Stimulated activated CD4-positive, alpha-beta T cell treated with anti-CD3 and anti-CD28 coated beads, Interleukin-2, amount 100 ng/mL, for 4 hours (primary cell): ENCODE results near the gene MKI67.
"Not testable (repeated sequence)": the region's sequence is repeated elsewhere in the genome, so short reads cannot be mapped to it uniquely, and the experiment has no call there.

Experiments
- DNase-seq: peaks from one replicate; pipeline ENCODE4 v3.0.0-alpha.2; 2020; ENCODE audit warnings: low read depth

The MKI67 gene, protein sequence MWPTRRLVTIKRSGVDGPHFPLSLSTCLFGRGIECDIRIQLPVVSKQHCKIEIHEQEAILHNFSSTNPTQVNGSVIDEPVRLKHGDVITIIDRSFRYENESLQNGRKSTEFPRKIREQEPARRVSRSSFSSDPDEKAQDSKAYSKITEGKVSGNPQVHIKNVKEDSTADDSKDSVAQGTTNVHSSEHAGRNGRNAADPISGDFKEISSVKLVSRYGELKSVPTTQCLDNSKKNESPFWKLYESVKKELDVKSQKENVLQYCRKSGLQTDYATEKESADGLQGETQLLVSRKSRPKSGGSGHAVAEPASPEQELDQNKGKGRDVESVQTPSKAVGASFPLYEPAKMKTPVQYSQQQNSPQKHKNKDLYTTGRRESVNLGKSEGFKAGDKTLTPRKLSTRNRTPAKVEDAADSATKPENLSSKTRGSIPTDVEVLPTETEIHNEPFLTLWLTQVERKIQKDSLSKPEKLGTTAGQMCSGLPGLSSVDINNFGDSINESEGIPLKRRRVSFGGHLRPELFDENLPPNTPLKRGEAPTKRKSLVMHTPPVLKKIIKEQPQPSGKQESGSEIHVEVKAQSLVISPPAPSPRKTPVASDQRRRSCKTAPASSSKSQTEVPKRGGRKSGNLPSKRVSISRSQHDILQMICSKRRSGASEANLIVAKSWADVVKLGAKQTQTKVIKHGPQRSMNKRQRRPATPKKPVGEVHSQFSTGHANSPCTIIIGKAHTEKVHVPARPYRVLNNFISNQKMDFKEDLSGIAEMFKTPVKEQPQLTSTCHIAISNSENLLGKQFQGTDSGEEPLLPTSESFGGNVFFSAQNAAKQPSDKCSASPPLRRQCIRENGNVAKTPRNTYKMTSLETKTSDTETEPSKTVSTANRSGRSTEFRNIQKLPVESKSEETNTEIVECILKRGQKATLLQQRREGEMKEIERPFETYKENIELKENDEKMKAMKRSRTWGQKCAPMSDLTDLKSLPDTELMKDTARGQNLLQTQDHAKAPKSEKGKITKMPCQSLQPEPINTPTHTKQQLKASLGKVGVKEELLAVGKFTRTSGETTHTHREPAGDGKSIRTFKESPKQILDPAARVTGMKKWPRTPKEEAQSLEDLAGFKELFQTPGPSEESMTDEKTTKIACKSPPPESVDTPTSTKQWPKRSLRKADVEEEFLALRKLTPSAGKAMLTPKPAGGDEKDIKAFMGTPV (N-terminal part only)

DNA sequence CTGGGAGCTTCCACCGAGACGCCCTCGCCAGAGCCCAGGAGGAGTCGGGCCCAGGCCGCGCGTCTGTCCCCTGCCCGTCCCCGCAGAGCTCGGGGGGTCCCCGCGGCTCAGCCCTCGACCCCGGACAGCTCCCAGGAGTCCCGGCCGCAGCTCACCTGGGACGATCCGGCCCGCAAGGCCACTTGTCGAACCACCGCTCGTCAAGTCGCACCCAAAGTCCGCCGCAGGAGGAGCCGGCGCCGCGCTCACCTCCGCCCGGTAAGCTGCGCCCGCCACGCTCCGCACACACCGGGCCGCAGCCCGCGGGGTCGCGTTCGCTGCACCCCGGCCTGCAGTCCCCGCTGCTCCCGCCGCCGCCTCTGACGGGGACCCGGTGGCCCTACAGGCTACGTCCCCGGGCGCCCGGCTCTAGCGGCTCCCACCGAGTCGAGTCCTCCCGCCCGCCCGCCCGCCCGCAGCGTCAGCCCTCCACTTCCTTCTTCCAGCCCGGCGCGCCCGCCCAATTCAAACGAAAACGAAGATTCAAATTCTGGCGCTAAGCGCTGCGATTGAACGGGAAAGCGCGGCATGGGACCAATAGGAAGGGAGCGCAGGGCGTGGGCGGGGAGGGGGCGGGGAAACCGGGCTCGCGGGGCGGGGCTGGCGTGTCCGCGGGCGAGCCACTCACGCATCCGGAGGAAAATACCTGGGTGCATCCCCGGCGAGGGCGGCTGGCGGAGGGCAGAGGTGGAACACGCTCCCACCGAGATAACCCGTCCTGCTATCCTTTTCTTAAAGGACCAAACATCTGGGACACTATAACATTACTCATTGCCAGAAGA lies at the start of gene MKI67:
MKI67 (minus strand) TSS at position 480 of the 821 bp plus-strand sequence. CDS start 756 bp downstream, outside the sequence.
- DNase-seq = peak; percentile 84

- DNase-seq = no peak
Observed at GRCh38 chr10:128174581-128175559, 48.6 kb upstream of the MKI67 start.

DNA sequence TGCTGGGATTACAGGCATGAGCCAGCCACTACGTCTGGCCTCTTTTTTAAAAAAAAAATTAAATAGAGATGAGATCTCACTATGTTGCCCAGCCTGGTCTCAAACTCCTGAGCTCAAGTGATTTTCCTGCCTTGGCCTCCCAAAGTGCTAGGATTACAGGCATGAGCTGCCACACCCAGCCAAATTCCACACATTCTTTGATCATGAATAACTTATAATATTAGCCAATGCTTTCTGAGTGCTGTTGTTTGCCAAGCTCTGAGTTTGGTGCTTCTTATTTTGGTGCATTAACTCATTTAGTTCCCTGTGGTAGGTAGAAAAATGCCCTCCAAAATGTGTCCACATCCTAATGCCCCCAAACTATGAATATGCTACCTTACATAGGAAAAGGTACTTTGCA lies 47.2 kb upstream of the MKI67 start:
- no peak for DNase-seq

DNA sequence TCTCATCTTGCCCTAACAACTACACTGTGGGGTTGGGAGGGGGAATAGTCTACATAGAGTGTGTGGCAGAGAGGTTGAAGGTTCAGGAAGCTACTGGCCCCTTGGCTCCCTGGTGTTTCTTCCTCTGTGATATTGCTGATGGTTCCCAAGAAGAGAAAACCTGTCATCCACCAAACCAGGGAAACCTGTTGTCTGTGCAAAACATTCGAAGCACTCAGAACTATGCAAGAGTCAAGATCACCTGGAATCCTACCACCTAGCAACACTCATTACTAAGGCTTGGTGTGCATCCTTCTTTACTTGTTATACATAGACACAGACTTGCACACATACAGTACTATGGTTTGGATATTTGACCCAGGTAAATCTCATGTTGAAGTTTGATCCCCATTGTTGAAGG lies 46.5 kb upstream of the MKI67 start:
- DNase-seq = no peak

GRCh38 chr10:128169811-128170379 lies 43.7 kb upstream of the MKI67 start:
- no peak for DNase-seq

DNA sequence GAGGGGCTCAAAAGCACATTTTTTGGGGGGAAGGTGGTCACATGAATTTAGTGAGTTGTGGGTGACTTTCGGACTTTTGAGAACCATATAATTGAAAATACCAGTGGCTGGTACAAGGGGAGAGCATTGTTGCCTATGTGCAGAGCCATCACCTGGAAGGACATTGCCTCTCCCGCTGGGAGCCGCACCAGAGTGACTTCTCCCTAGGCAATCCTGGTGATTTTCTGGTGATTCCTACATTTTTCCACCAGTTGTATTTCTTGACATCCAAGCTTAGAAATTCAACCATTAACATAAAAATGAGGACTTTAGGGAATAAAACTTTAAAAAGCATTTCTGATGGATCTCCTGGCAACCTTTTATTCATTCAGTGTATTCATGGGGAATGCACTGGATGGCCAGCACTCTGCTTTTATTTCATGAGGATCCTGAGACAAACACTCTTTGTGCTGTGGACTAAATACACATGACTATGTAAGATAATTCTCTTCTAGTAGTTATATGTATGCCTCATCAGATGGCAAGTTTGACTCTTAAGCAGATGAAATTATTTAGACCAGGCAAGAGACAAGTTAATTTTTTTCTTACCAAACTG lies 41.8 kb upstream of the MKI67 start:
- DNase-seq = no peak

GRCh38 chr10:128167123-128167522 lies 40.9 kb upstream of the MKI67 start:
- not testable (repeated sequence) for DNase-seq

DNA sequence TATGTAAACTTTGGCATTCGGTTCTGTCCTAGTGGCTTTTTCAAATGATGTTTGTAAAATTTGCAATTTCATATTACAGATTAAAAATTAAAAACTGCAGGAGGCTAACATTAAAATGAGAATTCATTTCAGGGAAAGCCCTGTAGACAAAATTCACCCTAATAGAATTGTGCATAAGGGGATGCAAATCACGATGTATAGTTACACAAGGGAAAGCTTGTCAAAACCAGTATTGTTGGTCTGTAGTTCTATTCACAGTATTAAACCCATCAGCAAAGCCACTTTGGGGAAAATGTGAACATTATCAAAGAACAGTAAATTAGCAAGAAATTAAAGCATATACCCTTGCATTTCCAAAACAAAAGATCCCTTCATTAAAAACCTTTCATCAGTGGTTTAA lies 39.9 kb upstream of the MKI67 start:
- DNase-seq = no peak

DNA sequence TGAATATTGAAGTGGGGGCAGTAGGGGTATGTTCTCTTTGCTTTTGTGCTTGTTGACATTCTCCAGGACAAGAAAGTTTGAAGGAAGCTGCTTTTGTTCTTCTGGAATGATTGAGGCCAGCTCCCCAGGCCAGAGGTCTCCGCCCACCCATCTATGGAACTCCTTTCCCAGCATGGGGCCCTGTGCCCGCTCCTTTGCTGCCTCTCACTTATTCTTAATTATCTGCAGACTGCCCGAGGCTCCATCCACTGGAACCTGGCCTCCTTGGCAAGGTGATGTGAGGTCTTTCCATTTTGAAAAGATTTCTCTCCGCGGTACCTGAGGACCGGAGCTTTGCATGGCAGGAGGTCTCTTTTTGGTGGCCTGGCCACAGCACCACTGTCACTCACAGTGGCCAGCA lies 39.3 kb upstream of the MKI67 start:
- no peak for DNase-seq

DNA sequence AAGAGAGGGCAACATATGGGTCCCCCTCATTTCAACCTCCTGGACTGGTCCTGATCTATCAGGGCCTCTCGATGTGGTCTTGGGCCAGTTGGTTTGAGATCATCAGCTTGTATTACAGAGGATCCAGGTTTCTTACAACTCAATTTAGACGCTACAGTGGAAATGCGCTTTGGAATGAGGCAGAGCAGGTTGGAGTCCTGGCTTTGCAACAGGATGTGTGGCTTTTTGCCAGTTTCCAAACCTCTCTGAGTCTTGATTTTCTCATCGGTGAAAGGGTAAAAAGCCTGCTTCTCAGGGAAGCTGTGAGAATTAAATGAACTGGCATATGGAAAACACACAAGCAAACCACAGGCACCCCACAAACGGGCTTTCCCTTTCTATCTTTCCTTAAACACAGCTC lies 37.5 kb upstream of the MKI67 start:
- DNase-seq = no peak

- DNase-seq = no peak
Observed at GRCh38 chr10:128161031-128161430, 34.8 kb upstream of the MKI67 start.

DNA sequence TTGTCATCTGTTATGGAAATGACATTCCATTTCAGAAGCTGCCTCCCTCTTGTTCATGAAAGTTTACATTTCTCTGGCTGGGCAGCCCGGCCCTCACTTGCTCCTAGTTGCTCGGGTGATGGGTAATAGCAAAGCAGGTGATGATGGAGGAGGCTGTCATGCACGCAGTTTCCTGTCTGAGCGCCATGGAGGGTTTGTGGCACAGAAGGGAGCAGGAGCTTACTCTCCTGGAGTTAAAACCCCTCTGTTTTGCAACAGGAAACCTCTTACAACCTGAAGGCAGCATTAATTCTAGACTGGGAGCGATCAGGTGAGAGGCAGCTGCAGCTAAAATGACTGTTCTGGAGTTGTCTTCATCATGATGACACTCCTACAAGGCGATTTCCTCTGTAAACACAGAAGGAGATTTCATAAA lies 34.1 kb upstream of the MKI67 start:
- DNase-seq = no peak

DNA sequence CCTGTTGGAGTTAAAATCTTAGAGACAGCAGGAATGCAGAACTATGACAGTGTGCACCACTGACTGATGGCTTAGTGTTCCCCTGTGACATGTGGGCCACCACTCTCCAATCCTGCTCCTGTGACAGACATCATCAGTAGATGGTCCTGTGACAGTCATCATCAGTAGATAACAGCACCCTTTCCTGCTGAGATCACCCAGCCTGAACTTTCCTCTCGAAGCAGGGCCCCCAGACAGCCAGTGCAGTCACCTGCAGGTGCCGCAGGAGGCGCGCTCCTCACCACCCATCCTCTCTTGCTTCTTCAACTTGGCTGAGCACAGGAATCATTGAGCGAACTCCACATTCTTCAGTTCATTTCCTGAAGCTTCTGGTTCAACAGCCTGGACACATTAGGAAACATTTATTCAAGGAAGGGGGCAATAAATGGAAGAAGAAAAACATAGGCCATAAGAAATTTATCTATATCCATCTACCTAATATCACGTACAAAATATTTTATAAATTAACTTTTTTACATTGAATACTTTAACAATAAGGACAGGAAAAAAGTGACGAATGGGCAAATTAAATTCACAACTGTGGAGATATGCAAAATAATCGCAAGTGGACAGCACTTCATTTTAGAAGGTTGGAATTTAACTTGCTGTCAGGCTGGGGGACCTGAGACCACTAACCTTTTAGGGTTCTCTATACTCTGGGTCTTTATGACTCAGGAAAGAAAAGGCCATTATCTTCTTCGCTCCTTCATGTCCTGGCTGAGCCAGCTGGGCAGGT lies 32.0 kb upstream of the MKI67 start:
- no peak for DNase-seq

- DNase-seq = no peak
Observed at GRCh38 chr10:128156999-128157755, 31.0 kb upstream of the MKI67 start.

DNA sequence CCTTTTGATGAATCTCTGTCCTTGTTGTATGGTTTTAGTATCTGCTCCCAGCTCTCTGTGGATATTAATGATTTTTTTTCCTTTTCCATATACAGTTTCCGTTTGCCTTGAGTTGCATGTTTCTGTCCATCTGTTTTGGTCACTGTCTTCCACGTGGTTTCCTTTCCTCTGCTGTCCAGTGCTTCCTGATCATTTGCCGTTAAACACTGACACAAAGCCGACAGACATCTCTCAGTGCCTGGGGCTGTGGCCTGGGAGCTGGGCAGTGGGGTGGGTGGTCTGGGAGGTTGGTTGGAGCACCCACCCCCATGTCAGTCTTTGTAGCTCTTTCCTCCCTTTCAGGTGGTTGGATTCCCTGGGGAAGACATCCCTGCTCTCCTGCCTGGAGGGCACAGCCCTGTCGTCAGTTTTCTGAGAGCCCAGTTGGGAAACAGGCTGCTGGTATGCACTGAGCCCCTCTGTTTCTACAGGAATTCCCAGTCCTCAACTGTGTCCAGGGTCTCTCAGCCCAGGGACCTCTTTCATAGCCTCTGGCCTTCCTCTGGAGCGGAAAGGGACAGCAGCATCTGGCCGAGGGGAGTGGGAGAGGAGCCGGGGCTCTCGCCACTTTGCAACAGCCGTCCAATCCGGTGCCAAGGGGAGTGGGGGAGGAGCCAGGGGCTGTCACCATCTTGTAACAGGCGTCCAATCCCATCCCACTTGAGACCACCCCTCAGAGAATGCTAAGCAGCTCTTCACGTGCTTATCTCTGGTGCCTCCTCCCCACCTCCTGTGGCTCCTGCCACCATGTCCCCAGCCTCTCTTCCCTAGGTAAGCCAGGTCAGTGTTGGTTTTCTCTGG lies 26.7 kb upstream of the MKI67 start:
- no peak for DNase-seq

DNA sequence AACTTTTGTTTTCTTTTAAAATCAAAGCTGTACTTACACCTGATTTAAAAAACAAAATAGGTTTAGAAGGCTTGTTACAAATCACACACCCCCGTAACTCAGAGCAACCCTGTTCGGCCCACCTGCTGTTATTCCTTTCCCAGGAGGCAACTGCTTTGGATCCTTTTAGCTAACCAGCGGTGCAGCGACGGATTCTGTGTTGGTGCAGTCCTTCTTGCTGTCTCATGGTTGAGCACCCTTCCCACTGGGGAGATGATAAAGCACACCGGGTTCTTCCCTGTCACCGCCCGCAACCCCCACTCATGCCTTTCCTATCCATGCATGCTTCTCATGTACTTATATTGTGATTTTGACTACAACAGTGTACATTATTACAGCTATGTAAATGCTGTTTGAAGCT lies 24.8 kb upstream of the MKI67 start:
- no peak for DNase-seq

GRCh38 chr10:128150561-128150960 lies 24.3 kb upstream of the MKI67 start:
- no peak for DNase-seq
